Right lung (tissue), 5 donors: ENCODE results near the gene MKLN1. TPM values are rescaled to one million over a fixed set of nuclear protein-coding genes. Genes with fewer than 3 reads are reported as not detected.
A peak's percentile ranks its signal among the peaks of the same experiment; 100 is the strongest.
"Not testable (repeated sequence)": the region's sequence is repeated elsewhere in the genome, so short reads cannot be mapped to it uniquely, and the experiment has no call there.

Experiments
- DNase-seq, 2 donors: peaks; one replicate each; pipeline ENCODE4 v3.0.0-alpha.2; 2013
- polyA plus RNA-seq, 5 donors: library from polyadenylated mRNA; unstranded; fragments of 120-200 nt; gene quantifications; one replicate each; pipeline versions ENCODE4 v1.2.1 to v1.2.3, GENCODE V29; 2013; ENCODE audit warnings: inconsistent platforms in 1 of 5, low replicate concordance in 1 of 5; ENCODE audit not compliant: insufficient read length in 5 of 5, insufficient read depth in 1 of 5

The MKLN1 gene
- polyA plus RNA-seq, 5 donors, result 17.8 to 49.3 (median 43.6) TPM

DNA sequence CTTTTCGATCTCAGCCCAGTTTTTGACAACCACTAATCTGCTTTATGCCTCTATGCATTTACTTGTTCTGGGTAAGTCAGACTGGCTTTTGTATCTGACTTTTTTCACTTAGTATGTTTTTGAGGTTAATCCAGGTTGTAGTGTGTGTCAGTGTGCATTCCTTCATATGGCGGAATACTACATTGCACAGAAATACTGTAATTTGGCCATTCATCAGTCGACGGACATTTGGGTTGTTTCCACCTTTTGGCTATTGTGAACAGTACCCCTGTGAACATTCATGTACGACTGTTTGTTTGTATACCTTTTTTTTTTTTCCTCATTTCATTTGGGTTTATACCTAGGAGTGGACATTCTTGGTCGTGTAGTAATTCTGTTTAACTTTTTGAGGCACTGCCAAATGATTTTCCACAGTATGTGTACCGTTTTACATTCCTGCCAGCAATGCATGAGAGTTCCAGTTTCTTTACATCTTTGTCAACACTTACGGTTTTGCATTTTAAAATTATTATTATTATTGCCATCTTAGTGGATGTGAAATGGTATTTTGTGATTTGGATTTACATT, 57.4 kb downstream of the MKLN1 start:
- DNase-seq, result no peak

DNA sequence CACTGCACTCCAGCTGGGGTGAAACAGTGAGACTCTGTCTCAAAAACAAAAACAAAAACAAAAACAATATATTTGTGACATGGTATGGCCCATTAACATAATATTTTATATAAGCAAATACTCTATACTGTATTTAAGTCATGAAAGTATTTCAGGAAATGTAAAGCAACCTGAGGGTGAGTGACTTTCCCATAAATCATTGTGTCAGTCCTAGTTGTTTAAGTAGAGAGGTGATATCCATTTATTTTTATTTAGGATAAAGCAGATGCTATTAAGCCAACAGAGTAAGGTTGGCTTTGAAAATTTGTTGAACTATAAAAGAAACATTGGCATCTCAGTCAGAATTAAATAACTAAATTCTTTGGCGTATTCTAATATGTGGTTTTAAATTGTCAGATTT, 60.5 kb downstream of the MKLN1 start:
- no peak for DNase-seq

DNA sequence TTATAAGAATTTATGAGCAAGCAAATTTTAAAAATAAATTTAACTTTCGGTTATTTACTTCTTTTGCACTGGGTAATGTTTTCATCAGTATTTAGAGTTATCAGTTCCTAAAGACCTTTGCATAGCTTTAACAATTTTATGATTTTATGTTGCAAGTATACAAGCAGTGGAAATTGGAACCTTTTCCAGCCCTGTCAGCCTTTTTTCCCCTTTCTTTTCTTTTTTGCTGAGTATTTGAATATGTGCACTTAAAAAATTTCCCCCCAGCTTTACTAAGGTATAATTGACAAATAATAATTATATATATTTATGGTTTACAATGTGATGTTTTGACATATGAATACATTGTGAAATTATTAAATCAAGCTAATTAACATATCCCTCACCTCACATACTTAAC, 62.6 kb downstream of the MKLN1 start:
- DNase-seq, result no peak

DNA sequence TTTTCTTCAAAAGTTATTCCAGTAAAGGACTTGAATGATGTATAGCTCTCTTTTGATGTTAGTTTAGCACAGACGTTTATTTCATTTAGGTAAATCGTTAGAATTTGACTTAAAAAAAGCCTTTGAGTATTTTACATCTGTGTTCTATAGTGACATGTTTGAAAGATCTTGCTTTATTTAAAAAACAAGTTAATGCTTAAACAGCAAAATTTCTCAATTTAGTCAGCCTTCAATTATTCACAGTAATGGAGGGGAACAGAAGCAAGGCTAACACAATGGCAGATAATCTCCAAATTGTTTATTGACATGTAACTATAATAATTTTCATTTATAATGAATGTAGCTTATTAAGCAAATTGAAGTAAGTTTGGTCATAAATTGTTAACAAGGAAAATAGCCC, 63.5 kb downstream of the MKLN1 start:
- no peak for DNase-seq

DNA sequence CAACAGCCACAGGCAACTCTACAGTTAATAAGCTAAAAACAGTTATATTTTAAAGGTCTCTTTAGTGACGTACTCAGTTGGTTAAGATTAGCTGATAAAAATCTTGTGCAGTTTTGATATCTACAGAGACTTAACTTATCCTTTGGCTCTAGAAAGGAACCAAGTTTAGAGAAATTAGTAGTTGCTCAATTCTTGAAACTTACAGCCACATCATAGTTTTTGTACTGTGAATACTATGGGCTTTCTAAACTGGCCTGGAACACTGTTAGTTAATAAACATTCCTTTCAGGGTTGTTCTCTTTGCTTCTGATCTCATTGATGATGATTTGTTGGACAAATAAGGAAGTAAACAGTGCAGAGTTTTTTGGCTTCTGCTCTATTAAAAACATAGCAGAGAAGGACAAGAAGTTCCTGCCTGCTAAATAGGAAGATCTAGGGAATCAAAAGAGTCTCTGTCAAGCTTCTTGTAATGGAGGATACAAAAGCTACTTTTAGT, 73.1 kb downstream of the MKLN1 start:
- peak; percentile 15 to 20 for DNase-seq

DNA sequence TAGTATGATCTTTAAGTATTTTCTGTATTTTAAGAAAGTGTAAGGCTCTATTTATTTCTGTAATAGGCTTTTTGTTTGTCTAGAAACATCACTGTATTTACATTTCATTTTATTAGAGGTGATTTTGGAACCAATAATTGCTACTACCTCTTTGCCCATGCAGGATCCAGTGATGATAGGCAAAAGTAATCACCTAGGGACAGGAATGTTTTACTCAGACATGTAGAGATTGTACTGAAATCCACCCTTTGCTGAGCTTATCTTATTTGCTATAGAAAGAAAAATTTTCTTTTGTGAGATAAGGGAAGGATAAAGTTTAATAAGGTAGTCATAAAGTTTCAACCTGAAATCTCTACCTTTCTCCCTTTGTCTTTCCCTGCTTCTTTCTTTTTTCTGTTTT, 73.5 kb downstream of the MKLN1 start:
- no peak for DNase-seq

DNA sequence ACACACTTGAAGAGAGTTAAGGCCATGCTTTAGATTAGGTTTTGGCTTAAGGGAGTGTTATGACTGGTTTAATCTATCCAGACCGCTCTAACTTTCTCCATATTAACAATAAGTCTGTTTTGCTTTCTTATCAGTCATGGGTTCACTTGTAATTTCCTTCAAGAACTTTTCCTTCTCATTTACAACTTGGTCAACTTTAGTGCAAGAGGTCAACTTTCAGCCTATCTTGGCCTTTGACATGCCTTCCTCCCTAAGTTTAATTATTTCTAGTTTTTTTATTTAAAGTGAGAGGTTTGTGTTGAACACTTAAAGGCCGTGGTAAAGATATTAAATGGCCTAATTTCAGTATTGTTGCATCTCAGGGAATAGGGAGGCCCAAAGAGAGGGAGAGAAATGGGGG, 75.6 kb downstream of the MKLN1 start:
- DNase-seq, result no peak

DNA sequence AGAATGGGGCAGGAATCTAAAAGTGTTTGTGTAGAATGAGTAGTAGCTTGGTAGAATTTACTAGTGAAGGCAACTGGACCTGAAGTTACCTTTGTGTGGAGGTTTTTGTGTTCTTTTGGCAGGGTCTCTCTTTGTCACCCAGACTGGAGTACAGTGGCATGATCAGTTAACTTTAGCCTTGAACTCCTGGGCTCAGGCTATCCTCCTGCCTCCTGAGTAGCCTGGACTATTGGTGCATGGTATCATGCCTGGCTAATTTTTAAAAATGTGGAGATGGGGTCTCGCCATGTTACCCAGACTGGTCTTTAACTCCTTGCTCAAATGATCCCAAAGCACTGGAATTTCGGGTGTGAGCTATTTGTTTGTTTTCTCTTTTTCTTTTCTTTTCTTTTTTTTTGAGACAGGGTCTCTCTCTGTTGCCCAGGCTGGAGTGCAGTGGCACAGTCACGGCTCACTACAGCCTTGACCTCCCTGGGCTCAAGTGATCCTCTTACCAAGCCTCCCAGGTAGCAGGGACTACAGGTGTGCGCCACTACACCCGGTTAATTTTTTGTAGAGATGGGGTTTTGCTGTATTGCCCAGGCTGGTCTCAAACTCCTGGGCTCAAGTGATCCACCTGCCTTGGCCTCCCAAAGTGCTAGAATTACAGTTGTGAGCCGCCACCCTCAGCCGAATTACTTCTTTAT, 76.7 kb downstream of the MKLN1 start:
- no peak for DNase-seq

DNA sequence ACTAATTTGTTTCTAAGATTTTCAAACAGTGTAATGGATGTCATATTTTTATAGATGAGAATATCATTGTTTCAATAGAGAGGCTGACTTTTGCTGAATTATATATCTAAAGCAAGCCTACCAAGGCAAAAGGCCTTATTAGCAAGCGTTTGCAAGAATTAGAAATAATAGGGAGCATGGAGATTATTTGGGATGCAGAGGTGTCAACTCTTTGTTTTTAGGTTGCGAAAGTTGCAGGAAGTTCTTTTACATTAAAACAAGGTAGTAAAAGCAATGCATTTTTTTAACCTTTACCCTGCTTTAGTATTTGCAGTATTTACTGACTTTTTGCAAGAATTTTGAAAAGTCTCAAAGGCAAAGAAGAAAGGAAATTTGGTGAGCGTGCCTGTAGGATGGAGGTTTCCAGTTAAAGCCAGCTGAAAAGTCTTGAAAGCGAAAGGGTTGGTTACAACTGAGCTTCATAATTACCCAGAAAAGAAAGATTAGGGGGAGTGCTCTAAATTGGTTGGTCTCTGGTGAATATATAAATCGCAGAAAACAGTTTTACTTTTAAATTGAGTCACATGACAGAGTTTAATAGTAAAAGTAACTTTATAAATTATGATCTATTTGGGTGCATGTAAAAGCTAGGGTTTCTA, 81.6 kb downstream of the MKLN1 start:
- DNase-seq, result no peak

DNA sequence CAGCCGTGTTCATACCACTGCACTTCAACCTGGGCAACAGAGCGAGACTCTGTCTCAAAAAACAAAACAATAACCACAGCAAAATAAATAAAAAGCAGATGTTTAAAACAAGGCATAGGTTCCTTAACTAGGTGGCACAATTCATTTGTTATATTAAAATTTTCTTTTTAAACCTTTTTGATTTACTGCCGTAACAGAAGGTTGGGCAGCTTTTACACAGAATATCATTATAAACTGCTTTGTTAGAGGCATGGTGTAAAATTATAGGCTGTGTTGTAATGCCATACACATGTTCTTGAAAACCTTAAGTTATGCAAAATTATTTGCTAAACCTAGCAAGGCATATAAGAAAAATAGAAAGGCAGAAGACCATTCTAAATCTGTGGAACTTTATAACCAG, 84.4 kb downstream of the MKLN1 start:
- DNase-seq, result no peak

DNA sequence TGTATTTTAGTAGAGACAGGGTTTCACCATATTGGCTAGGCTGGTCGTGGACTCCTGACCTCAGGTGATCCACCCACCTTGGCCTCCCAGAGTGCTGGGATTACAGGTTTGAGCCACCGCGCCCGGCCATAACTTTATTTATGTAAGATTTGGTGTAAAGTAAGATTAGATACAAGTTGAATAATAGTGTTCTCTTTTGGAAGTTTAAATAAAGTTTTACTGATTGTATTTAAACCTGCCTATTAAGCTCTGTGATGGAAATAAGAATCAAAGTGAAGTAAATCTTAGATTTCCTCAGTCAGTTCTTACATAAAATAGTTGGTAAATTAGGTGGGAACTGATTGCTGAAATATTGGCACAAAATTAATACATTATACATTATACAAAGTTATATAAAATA, 86.0 kb downstream of the MKLN1 start:
- DNase-seq, result no peak

DNA sequence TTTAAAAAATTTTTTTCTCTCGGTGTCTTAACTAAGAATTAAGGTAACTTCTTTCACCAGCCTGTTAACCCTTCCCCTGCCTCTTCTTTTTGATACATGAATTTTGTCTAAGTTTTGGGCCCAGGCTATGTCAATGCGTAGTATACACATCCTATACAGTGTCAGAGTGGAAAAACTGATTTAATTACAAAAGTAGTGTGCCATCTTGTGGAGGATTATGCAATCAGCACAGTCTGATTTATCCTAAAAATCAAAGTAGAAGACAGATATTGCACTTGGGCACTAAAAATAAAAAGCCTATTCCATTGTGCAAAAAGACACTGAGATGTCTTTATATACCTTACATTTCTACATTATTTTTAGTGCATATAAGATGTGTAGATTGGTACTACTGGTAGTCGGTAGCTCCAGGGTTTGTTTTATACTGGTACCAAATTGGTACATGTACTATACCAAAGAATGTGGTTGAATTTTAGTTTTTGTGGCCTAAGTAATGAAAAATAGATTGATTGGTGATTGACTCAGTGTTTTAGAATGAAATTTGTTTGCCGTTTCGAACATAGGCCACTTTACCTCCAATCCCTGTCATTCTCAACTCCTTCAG, 96.6 kb downstream of the MKLN1 start:
- DNase-seq, result peak in 1 of 2 donors; percentile 10

DNA sequence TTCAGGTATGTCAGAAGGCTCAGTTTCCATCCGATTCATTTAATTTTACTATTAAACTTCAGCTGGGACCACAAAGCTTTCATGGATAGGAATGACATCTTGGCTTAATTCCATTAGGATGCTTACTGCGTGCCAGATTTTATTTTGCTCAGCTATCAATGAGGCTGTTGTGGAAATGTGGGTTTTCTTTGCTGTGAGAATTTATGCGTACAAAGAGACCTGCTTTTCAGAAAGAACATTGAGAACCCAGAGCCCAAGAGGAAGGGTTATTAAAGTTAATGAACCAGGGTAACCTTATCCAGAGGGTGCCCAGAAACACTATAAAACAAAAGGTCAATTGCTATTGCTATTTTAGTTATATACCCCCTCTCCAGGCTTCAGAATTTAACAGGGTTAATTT, 98.3 kb downstream of the MKLN1 start:
- peak in 1 of 2 donors; percentile 2 for DNase-seq

DNA sequence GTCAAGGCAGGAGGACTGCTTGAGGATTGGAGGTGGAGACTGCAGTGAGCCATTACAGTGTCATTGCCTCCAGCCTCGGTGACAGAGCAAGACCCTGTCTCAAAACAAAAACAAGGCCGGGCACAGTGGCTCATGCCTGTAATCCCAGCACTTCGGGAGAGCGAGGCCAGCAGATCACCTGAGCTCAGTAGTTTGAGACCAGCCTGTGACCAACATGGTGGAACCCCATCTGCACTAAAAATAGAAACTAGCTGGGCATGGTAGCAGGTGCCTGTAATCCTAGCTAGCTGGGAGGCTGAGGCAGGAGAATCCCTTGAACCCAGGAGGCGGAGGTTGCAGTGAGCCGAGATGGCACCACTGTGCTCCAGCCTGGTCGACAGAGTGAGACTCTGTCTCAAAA, 103.2 kb downstream of the MKLN1 start:
- not testable (repeated sequence) for DNase-seq

DNA sequence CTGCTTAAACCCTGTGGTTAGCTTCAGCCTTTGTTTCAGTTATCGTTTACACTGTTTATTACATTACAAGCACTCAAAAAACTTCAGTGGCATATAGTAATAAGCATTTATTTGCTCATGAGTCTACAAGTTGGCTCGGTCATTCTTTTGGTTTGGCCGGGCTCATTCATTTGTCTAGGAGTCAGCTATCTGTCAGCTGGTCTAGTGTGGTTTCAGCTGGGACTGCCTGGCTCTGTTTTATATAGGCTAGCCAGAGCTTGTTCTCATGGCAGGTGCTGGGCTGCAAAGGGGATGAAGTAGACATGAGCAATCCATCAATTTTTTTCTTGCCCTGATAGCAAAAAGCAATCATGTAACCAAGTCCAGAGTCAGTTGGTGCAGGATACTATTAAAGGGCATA, 103.6 kb downstream of the MKLN1 start:
- DNase-seq, result no peak

DNA sequence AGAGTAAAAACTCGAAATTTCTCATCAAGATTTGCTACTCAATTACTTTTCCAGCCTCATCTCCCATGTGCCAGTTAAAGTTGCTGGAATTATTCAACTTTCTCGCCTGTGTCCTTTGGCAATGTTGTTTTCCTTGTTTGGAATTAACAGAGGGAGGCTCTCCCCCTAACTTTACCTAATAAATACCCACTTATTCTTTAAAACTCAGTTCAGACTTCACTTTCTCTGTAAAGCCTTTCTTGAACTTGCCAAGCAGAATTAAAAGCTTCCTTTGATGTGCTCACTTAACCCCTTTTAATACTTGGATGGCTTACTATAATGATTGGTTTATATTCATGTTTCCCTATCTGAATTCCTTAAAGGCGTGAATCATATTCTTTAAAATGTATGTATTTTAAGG, 104.1 kb downstream of the MKLN1 start:
- DNase-seq, result no peak

DNA sequence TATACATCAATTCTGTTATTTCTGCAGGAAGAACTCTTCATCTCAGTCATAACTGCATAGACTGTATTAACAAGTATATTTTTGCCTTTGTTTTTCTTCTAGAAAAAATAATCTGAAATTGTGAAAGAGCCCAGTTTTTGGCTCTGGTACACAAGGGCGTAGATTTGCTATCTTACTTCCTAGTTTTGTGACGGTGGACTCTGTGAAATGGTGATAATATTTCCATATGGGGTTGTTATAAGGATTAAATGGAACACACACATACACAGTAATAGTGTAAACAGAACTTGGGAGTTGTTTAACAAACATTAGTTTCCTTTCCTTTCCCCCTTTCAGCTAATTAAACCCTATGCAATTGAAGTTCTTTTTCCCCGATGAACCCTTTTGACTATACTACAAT, 108.7 kb downstream of the MKLN1 start:
- DNase-seq, result no peak

DNA sequence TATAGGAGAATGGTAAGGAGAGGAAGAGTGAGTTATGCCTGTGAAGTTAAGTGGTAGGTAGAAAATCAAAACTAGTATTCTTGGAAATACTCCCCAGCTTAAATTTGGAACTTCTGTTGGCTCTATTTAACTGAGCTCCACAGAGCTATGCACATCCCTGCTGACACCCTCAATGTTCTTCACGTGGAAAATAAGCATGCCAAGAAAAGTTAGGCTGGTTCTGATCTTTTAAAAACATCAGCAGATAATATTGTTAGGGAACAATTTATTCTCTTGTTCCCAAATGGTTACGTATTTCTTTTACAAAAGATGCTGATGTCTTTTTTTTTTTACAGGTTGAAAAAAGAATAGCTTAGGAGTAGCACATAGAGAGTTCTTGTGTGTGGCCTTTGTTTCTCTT, 111.3 kb downstream of the MKLN1 start:
- no peak for DNase-seq

DNA sequence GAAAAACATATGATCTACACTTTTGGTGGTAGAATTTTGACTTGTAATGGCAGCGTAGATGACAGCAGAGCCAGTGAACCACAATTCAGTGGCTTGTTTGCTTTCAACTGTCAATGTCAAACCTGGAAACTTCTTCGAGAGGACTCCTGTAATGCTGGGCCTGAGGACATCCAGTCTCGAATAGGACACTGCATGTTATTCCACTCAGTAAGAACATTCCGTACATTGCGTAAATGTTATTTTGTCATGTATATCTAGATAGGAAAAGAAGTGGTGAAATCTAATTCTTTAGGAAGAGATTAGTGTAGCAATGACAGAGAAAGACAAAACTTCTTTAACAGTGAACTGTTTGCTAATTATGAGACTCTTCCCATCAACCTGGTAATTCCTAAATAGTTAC, 115.8 kb downstream of the MKLN1 start:
- DNase-seq, result no peak

DNA sequence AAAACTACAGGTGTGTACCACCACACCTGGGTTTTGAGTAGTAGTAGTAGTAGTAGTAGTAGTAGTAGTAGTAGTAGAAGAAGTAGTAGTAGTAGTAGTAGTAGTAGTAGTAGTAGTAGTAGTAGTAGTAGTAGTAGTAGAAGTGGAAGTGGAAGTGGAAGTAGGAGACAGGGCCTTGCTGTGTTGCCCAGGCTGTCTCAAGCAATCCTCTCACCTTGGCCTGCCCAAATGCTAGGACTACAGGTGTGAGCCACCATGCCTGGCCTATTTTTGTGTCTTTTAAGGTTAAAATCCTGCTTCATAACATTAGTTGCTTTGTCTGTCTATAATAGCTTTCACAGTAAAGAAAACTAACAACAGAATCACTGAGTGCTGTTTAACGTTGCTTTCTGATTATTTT, 117.0 kb downstream of the MKLN1 start:
- no peak for DNase-seq

DNA sequence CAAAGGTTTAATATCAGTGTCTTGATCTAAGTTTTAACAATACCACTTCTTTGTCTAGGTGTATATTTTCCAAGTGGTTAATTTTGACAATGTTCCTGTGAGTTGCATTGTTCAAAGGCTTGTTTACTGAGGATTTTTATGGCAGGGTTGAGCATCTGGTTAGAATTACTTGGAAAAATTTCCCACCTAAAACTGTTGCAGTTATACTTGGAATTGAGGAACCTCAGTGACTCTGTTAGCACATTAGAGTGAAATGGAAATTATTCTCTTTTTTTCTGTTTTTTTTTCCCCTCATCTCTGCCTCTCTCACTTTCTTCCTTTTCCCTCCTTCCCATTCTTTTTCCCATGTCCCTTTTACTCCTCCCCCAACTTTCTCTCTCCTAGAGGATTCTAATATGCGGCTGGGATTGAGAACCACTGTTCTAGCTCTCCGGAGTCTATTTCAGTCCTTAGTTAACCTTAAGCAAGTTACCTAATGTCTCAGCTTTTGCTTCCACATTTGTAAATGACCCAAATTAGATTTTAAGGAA, 121.8 kb downstream of the MKLN1 start:
- DNase-seq, result no peak

DNA sequence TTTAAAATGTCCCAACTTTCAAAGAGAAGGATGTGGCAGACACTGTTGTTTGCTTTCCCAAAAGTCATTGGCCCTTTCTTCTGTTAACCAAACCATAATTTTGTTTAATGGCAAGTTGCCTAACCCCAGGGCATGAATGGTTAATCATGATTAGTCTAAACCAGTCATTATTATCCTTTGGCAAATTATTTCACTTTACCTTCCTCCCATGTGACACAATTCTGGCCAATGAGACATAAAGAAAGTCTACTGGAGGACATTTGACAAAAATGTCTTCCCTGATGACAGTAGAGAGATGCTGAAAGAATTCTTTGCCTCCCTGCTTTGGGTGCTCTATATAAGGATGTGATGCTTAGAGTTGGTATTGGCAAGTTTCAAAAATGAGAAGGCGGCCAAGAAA, 126.8 kb downstream of the MKLN1 start:
- no peak for DNase-seq

DNA sequence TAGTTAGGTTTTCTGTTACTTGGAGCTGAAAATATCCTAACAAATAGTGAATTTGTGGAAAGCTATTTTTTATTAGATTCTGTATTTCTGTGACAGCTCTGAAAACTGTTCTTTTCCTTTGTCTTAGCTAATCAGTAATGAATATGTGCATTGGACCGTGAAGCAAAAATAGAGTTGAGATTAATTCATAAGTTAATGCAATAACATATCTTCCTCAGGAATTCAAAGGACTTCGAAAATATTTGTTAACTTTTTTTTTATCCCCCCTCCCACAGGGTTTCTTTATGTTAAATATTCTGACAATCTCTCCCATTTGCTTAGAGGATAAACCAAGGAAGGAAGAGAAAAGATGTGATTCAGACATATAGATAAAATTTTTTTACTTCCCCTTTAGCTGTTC, 127.3 kb downstream of the MKLN1 start:
- no peak for DNase-seq
